GM21717 (cell line): ENCODE data around the gene KAT5.
A peak's percentile ranks its signal among the peaks of the same experiment; 100 is the strongest.
"Not testable (repeated sequence)": the region's sequence is repeated elsewhere in the genome, so short reads cannot be mapped to it uniquely, and the experiment has no call there.

Experiments used
- ATAC-seq: cut with Tn5 transposase; IDR thresholded peaks from one replicate; pipeline ENCODE4 v1.9.1; 2021; ENCODE audit warnings: mild to moderate bottlenecking, moderate library complexity; ENCODE audit not compliant: unreplicated experiment

The KAT5 gene

GRCh38 chr11:65708451-65708850, 3.6 kb upstream of the KAT5 start:
- no peak for ATAC-seq

DNA sequence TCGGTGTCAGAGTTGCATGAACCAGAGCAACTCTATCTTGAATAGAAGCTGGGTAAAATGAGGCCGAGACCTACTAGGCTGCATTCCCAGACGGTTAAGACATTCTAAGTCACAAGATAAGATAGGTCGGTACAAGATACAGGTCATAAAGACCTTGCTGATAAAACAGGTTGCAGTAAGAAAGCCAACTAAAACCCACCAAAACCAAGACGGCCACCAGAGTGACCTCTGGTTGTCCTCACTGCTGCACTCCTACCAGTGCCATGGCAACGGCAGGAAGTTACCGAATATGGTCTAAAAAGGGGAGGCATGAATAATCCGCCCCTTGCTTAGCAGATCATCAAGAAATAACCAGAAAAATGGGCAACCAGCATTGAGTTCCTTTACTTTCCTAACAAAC, 2.4 kb upstream of the KAT5 start:
- ATAC-seq: no peak

DNA sequence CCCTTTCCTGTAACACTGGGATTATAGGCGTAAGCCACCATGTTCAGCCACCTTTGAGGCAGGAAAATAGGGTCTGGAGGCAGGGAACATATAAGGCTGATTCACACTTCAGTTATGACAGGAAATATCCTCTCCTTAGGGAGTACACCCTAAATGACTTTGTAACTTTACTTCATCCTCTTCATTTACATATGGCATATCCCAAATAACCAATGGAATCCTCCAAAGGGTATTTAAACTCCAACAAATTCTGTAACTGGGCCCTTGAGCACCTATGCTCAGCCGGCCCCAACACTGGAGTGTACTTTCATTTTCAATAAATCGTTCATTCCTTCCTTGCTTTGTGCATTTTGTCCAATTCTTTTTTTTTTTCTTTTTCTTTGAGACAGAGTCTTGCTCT, 1.6 kb upstream of the KAT5 start:
- ATAC-seq: no peak

- ATAC-seq: no peak
These were observed 603 bp downstream of the KAT5 start for GRCh38 chr11:65712633-65713076.

DNA sequence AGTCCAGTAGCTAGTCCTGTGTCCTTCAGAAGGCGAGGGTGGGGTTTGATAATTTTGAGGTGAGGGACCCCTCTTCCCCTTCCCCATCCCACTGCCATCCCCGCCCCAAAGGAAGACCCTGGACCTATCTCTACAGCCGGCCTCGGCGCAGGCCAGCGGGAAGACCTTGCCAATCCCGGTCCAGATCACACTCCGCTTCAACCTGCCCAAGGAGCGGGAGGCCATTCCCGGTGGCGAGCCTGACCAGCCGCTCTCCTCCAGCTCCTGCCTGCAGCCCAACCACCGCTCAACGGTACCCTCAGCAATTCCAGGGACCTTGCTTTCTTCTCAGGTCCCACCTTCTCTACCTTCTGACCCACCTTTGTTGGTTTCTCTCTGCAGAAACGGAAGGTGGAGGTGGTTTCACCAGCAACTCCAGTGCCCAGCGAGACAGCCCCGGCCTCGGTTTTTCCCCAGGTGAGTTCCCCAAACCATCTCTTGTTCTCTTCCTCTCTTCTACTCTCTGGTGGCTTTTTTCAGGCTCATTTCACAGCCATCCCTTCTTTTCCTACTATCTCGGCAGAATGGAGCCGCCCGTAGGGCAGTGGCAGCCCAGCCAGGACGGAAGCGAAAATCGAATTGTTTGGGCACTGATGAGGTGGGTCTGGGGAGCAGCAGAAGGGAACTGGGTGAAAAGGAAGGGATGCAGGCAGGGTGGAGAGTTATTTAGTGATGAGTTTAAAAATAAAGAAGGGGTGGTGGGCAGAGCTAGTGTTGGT, 1.3 kb downstream of the KAT5 start:
- ATAC-seq: no peak

GRCh38 chr11:65714433-65714832, 2.4 kb downstream of the KAT5 start:
- ATAC-seq: no peak

GRCh38 chr11:65716302-65716701, 4.2 kb downstream of the KAT5 start:
- no peak for ATAC-seq

DNA sequence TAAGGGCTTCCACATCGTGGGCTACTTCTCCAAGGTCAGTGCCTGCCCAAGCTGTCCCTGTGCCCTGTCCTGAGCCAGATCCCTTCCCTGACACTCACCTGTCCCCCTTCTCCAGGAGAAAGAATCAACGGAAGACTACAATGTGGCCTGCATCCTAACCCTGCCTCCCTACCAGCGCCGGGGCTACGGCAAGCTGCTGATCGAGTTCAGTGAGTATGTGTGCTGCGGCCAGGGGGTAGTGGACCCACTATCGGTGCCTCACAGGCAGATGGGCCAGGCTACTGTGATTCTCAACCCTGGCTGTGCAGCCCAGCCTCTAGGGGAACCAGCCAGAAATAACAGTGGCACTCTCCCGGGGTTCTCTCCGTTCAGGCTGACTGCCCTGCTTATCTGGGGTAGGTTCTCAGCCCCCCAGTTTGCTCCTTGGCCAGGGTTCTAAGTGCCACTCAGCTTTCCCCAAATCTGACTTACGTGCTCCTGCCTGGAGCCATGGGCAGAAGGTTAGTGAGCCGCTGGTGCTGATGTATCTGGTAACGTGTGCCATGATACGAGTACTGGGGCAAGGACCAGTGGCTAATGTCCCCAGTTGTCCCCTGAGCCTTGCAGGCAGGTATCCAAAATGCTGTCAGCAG, 4.8 kb downstream of the KAT5 start:
- no peak for ATAC-seq

DNA sequence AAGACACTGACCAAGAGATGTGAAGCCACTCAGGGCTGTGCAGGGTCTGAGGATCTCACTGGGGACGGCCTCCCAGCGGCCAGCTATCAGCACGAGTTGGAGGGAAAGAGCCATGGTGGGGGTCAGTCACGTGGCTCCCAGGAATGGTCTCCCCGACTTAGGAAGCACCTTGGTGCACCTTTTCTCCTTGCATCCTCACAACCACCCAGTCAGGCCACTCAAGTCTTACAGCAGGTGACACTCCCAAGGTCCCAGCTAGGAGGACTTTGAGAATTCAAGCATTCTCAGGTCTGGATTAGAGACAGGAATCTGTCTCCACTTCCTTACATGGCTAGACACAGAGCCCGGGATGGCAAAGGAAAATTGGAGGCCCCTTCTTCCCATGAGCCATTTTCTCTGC, 5.9 kb downstream of the KAT5 start:
- no peak for ATAC-seq

GRCh38 chr11:65718531-65718930, 6.5 kb downstream of the KAT5 start:
- no peak for ATAC-seq

GRCh38 chr11:65718964-65719492, 7.0 kb downstream of the KAT5 start:
- ATAC-seq: no peak

DNA sequence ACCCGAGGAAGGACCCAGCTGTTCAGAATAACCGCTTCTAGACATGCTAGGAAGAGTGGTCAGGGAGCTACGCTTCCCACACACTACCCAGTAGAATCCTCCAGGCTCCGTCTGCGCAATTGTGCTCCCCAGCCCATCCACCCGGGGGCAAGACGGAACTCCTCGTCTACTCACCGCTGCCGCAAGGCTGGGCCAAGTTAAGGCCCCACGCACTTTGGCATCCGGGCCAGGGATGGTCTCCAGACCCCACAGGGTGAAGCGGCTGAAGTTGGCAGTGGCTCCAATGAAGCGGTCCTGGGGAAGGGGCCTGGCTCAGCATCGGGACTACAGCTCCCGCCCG, 7.8 kb downstream of the KAT5 start:
- ATAC-seq: no peak

DNA sequence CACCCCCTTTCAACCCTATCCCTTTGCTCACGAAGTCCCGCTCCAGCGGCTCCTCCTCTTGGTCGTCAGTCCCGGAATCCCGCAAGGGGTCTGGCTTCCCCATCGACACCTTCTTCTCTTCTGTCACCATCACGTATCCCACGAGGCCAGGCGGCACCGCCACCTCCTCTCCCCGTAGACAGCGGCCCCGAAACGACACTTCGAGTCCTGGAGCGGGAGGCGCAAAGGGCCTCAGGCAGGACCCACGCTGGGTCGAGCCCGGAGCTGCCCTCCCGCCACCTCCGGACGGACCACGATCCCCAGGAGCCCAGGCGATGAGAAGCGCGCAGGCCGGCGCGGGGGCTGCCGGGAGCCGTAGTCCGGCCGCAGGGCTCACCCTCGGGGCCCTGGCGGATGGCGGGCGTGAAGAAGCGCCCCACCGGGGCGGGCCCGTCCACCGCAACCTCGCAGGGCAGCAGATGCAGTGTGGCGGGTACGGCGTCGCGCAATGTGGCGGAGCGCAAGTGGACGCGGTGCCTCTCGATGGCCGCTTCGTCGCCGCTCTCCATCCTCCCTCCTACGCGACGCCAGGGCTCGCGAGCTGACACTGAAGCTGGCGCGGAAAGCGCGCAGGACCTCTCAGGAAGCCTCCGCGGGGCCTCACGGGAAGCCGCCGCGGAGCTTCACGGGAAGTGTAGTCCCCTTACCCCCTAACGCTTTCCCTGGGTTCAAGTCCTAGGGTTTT, 8.3 kb downstream of the KAT5 start, which contains the start of gene RNASEH2C:
Gene RNASEH2C (minus strand): TSS at position 588 of the 724 bp plus-strand sequence. CDS start 40 bp downstream, at position 548.
- ATAC-seq: peak; percentile 55

DNA sequence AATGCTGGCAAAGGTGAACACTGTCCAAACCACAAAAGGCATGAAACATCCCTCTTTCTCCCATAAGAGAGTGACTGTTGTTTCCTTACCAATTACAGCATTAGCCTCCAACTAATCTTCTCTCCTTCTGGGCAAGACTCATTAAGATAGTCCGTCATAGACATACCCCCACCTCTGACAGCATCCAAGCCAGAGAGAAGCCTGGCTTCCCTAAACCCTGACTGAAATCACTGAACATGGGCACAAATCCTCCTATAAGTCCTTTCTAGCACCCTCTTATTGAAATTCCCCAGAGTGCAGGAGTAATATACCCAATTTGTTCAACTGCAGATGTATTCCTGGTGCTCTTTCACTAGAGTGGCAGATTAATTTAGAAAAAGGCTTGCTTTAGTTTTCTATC, 10.2 kb downstream of the KAT5 start:
- ATAC-seq: no peak

GRCh38 chr11:65726660-65727059, 14.6 kb downstream of the KAT5 start:
- no peak for ATAC-seq

DNA sequence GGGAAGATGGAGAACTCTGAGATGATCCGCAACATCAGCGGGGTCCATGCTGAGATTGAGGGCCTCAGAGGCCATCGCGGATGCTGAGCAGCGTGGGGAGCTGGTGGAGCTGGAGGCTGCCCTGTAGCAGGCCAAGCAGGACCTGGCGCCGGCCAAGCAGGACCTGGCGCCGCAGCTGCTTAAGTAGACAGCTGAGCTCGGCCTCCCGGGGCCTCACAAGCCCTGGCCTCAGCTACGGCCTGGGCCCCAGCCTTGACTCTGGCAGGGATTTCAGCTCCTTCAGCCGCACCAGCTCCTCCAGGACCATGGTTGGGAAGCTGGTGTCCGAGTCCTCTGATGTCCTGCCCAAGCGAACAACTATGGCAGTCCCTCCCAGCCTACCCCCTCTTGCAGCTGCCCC, 15.8 kb downstream of the KAT5 start:
- ATAC-seq: no peak

DNA sequence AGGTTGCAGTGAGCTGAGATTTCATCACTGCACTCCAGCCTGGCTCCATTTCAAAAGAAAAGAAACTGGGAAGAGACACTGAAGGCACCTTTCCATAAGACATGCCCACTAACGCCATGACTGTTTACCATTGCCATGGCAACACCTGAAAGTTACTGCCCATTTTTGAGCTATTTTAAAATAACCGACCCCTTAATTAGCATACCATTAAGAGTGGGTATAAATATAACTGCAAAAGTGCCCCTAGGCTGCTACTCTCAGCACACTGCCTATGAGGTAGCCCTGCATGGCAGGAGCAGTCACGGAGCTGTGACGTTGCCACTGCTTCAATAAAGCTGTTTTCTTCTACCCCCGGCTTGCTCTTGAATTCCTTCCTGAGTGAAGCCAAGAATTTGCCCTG, 18.4 kb downstream of the KAT5 start:
- ATAC-seq: no peak

DNA sequence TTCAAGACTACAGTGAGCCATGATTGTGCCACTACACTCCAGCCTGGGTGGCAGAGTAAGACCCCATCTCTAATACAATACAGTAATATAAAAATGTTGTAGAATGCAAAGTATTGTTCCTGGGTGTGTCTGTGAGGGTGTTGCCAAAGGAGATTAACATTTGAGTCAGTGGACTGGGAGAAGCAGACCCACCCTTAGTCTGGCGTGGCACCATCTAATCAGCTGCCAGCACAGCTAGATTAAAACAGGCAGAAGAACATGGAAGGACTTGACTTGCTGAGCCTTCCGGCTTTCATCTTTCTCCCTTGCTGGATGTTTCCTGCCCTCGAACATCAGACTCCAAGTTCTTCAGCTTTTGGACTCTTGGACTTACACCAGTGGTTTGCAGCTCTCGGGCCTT, 23.1 kb downstream of the KAT5 start:
- not testable (repeated sequence) for ATAC-seq

GRCh38 chr11:65736810-65737209, 24.8 kb downstream of the KAT5 start:
- no peak for ATAC-seq

- ATAC-seq: no peak
These were observed 27.0 kb downstream of the KAT5 start for GRCh38 chr11:65739022-65739421.

DNA sequence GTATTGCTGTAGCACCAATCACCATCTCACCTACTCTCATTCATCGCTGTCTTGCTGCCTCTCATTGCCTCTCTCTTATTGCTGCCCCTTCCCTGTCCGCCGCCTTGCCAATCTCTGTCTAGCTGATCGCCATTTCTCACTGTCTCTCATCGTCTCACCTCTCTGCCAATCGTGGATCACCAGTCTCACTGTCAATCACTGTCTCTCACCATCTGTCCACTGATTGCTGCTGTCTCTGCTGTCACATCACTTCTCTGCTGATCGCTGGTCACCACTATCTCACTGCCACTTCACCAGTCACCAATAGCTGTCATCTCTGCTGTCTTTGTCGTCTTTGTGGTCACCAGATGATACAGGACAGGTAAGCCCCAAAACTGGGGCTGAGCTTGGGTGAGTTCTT, 29.1 kb downstream of the KAT5 start:
- ATAC-seq: no peak

DNA sequence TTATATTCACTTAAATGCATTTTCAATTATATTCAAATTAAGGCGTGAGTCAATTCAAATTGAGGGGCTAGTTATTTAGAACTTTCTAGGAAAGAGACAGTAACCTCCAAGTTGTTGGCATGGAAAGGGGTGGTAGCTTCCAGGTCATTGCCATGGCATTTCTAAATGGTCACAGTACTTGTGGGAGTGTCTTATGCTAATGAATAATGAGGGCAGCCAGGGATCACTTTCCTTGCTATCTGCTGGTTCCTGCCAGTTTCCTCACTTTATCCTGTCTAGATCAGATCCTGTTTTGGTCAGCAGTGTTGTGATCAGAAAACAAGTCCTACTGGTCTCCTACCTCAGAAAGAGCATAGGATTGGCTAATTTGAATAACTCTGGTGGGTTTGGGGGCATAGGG, 30.3 kb downstream of the KAT5 start:
- ATAC-seq: no peak
